Jurkat, Clone E6-1 (cell line): ENCODE data around the gene VSX2.
"Not testable (repeated sequence)": the region's sequence is repeated elsewhere in the genome, so short reads cannot be mapped to it uniquely, and the experiment has no call there.

ENCODE experiments used
- DNase-seq: peaks from one replicate; pipeline ENCODE4 v3.0.0-alpha.2; 2011; ENCODE audit warnings: low read depth, low spot score
- H3K4me3 ChIP-seq: 2 replicates; pipeline ENCODE4 v1.5.1; 2011; ENCODE audit warnings: mild to moderate bottlenecking, low read length, control low read depth, moderate library complexity

The VSX2 gene

GRCh38 chr14:74255281-74255680 lies 16.0 kb downstream of the VSX2 start:
- no peak for DNase-seq

DNA sequence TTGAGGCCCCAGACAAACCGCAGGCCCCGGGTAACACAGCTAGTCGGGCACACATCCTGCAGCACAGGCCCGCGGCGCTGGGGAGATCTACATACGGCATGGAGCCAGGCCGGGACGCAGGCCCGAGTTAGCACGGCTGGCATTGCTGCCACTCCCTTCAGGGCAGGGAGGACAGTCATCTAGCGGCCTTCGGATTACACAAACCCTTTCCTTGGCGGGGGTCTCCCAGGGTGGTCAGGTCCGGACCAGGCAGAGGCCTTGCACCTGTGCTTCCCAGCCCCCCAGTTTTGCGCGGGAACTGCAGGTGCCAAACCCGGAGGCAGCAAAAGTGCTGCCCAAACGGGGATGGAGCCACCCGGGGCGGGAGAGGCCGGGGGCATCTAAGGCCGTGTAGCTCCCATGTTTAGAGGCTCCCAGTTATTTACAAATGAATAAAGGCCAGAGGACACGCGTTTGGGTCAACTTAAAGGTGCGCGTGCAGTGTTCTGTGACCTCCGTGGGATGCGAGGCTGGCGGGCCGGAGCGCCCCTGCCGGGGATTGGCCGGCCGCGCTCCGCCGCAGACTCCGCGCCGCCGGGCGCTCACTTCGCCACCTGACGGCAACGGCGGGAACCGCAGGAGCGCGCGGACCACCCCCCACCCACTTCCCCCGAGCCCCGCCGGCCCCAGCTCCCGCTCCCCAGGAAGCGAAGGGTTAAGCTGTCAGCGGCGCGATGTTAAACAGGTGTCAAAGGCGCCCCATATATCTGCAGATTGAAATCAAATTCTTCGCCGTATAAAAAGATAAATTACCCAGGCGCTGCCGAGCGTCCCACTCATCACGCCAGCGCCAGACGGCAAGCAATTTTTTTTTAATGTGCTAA lies 18.1 kb downstream of the VSX2 start:
- peak overlapping the region; percentile 57 for H3K4me3 ChIP-seq
- peak; percentile 38 for DNase-seq

More at GRCh38 chr14:74255281-74255680, 16.0 kb downstream of the VSX2 start:
- no peak overlapping the region for H3K4me3 ChIP-seq

GRCh38 chr14:74257941-74258763 lies 18.9 kb downstream of the VSX2 start:
- H3K4me3 ChIP-seq = peak overlapping the region; percentile 57
- no peak for DNase-seq

- no peak overlapping the region for H3K4me3 ChIP-seq
- no peak for DNase-seq
These were observed 19.5 kb downstream of the VSX2 start for GRCh38 chr14:74258764-74259035.

GRCh38 chr14:74259513-74259912 lies 20.3 kb downstream of the VSX2 start:
- DNase-seq = no peak
- no peak overlapping the region for H3K4me3 ChIP-seq

GRCh38 chr14:74260525-74261233 lies 21.4 kb downstream of the VSX2 start:
- H3K4me3 ChIP-seq = no peak overlapping the region
- DNase-seq = no peak

- H3K4me3 ChIP-seq = no peak overlapping the region
- no peak for DNase-seq
These were observed 22.0 kb downstream of the VSX2 start for GRCh38 chr14:74261288-74261687.

DNA sequence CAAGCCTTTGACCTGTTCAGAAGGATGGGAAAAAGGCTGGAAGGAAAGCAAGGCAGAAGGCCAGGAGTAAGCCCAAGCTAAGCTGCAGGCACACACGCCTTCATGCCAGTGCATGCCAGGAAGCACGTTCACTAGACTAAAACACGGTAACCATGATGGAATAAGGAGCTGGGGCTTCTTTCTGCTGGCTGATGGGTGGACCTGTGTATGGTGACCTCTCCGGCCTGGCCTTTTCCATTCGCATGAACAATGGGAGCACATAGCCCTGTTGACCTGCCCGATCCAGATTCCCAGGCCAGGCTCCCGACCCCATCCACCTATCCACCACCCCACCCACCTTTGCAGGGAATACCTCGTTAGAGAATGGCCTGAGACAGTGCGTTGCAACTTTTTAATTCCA lies 22.8 kb downstream of the VSX2 start:
- DNase-seq = no peak
- H3K4me3 ChIP-seq = no peak overlapping the region

DNA sequence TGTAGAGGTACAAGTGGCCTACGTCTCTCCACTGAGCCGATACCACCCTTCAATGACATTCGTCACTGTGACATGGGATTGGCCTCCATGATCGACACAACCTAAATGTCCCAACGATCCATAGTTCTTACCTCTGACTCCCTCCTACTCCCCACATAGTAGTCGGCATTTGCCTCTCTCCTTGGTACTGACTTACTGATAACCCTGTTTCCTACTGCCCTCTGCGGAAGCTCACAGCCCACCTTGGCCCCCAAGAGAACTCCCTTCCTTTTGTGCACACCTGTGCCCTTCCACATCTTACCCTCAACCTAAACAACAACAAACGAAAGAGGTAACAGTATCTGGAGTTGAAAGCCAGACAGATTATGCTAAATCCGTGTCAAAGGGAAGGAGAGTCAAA lies 23.9 kb downstream of the VSX2 start:
- H3K4me3 ChIP-seq = no peak overlapping the region
- DNase-seq = no peak

DNA sequence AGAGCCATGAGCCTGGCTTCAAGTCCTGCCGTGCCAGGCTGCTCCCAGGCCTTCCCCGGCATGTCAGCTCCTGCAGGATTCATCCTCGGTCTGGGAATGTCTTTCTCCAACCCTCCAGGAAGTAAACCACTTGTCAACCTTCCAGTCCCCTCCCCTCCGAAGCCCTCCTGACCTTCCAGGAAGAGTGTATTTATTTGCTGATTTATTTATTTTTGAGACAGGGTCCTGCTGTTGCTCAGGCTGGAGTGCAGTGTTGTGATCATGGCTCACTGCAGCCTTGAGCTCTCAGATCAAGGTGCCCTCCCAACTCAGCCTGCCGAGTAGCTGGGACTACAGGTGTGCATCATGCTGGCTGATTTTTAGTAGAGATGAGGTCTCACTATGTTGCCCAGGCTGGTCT lies 24.7 kb downstream of the VSX2 start:
- no peak overlapping the region for H3K4me3 ChIP-seq
- DNase-seq = no peak

- no peak for DNase-seq
- no peak overlapping the region for H3K4me3 ChIP-seq
These were observed 26.2 kb downstream of the VSX2 start for GRCh38 chr14:74265301-74265965.

DNA sequence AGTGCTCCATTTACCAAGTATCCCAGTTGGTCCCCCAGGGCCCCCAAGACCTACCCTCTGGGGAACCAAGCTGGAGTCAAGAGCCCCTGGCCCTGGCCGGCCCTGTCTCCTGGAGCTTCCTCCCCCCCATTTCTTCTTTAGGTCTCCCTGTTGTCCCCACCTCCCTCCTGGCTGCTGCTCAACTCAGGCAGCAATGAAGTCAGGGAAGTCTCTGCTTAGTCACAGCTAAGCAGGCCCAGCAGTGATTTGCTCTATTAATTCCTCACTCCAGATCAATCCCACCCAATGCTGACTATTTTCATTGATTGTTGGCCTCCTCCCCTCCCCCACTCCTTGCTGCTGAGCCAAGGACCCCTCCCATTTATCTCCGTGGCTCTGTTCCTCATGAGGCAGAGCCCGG lies 28.3 kb downstream of the VSX2 start:
- no peak for DNase-seq
- H3K4me3 ChIP-seq = no peak overlapping the region

DNA sequence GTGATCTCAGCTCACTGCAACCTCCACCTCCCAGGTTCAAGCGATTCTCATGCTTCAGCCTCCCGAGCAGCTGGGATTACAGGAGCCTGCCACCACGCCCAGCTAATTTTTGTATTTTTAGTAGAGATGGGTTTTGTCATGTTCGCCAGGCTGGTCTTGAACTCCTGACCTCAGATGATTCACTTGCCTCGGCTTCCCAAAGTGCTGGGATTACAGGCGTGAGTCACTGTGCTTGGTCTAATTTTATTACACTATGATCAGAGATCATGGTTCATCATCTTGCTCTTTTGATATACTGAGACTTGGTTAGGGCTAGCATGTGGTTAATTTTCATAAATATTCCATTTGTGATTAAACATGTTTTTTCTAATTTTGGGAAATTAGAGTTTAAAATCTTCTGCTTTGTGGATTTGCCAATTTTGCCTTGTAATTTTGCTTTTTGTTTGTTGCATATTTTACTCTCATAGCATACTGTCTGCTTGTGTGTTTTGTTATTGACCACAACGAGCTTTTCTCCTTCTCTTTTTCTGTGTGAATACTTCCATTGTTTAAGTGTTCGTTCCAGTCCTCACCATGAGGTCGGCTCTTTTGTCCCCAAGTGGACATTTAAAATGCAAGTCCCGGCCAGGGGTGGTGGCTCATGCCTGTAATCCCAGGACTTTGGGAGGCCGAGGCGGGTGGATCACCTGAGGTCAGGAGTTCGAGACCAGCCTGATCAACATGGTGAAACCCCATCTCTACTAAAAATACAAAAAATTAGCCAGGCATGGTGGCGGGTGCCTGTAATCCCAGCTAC lies 31.3 kb downstream of the VSX2 start:
- not testable (repeated sequence) for H3K4me3 ChIP-seq, DNase-seq

GRCh38 chr14:74271365-74271764 lies 32.1 kb downstream of the VSX2 start:
- no peak for DNase-seq
- no peak overlapping the region for H3K4me3 ChIP-seq

DNA sequence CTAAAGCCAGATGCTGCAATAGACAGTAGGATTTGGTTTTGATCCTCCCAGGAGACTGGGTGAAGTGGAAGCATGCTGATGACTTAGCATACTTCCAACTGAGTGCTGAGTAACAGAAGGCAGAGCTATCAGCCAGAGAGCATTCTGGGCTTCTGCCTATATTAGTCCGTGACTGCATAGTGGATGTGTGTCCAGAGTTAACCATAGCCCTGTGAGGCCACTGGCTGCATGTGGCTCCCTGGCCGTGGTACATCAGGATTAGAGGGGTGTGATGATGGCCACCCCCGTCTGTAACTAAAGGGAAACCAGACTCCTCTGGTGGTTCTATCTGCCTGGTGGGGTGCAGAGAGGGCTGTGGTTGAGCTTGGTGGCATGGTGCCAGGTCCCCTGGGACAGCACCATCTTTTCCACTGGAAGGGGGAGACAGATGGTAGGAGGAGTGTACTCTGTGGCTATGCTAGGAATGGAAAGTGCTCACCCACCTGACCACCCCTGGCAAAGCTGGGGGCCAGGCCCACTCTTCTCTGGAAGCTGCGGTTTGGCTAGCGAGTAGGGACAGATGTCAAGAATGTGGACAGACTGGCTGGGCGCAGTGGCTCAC lies 36.1 kb downstream of the VSX2 start:
- H3K4me3 ChIP-seq = no peak overlapping the region
- DNase-seq = peak; percentile 33

DNA sequence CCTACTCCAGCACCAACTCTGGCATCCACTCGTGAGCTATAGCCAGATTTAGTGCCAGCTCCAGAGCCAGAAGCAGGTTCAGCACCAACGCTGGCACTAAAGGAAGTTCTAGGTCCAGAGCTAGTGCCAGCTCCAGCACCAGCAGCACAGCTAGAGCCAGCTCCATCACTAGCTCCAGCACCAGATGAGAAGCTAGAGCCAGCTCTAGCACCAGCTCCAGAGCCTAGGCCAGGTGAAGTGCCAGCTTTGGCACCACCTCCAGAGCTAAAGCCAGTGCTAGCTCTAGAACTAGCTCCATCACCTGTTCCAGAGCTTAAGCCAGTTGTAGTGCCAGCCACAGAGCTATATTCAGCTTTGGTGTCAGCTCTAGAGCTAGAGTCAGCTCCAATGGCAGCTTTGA lies 38.8 kb downstream of the VSX2 start:
- no peak overlapping the region for H3K4me3 ChIP-seq
- no peak for DNase-seq

- H3K4me3 ChIP-seq = no peak overlapping the region
- DNase-seq = no peak
These were observed 41.8 kb downstream of the VSX2 start for GRCh38 chr14:74281069-74281468.

- no peak overlapping the region for H3K4me3 ChIP-seq
- DNase-seq = no peak
These were observed 47.5 kb downstream of the VSX2 start for GRCh38 chr14:74286736-74287135.
